GM10248 (cell line): ENCODE results near the gene ECT2L.

Source experiments
- CTCF ChIA-PET: fragments of 300-600 bp; sonication (Branson Sonifier 250); formaldehyde crosslinking; extraction: SDS; loops from one replicate; lab custom pipeline; 2021; ENCODE audit warnings: antibody characterized with exemption; lab: Yijun Ruan, JAX
- POLR2A ChIA-PET: fragments of 350-650 bp; sonication (Branson Sonifier 250); formaldehyde crosslinking; extraction: SDS; loops from one replicate; lab custom pipeline; 2020; ENCODE audit warnings: antibody characterized with exemption; lab: Yijun Ruan, JAX
- DNase-seq: peaks from one replicate; pipeline ENCODE4 v3.0.0; 2012; ENCODE audit errors: extremely low spot score
- CTCF ChIP-seq: IDR thresholded peaks from 2 replicates; pipeline ENCODE4 v1.5.1; 2012; ENCODE audit warnings: mild to moderate bottlenecking, low read depth; ENCODE audit errors: extremely low read depth, missing control alignments, control extremely low read depth

Gene ECT2L

DNA sequence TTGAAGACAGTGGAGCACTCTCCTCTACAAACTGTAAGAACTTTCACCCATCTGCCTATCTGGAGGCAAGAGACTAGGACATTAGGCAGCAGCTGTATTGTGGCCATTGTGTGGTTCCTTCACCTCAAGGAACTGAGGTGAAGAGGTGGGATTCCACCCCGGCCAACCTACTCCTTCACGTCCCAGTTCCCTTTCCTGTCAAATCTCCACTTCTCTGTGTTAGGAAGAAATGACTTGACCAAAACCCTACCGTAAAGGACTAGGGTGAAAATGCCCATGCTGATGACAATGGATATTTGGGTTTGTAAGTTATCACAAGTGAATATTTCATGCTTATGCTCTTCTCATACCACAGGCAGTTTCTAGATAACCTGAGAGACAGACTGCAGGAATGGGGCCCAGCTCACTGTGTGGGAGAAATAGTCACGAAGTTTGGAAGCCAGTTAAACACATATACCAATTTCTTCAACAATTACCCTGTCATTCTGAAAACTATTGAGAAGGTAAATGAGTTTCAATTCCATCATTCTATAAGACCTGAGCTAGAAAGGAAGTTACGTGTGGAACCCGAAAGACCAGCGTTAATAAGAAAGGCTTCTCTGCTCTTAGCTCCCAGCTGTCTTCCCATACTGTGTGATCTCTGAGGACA lies 86.6 kb downstream of the ECT2L start:
- POLR2A ChIA-PET, result interaction anchor here (1.5 kb wide), 1 partner anchor 11 kb away, joined by 5 read pairs; no protein-coding TSS in a partner anchor
- no peak for TF ChIP-seq CTCF
- CTCF ChIA-PET, result interaction anchor here (1.0 to 3.7 kb wide), 8 partner anchors 9 to 105 kb away, joined by 3 to 20 read pairs (median 4); no protein-coding TSS in a partner anchor
- peak; percentile 52 for DNase-seq

- no peak for TF ChIP-seq CTCF
- CTCF ChIA-PET, result no interaction called here
- no peak for DNase-seq
- POLR2A ChIA-PET, result no interaction called here
Observed at GRCh38 chr6:138885156-138885819, 89.4 kb downstream of the ECT2L start.

DNA sequence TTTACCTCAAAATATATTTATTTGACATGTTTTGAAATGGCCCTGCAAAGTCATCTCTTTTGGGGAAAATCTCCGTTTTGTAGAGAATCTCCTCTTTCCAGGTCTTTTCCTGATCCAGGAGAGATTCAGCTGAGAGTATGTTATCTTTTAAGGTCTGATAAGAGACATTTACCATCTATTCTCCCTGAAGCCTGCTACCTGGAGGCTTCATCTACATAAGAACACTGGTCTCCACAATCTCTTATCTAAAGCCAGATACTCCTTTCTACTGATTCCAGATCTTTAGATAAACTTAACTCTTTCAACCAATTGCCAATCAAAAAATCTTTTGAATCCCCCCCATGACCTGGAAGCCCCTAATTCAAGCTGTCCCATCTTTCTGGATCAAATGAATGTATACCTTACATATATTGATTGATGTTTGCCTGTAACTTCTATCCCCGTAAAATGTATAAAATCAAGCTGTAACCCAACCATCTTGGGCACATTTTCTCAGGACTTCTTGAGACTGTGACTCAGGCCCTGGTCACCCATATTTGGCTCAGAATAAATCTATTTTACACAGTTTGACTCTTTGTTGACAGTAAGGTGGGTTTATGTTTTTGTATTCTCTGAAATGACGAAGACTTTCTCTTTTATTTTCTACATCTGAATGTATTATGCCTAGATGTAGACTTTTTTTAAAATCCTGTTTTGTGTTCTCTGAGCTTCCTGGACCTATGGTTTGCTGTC lies 95.5 kb downstream of the ECT2L start:
- POLR2A ChIA-PET, result no interaction called here
- no peak for DNase-seq
- CTCF ChIA-PET, result interaction anchor here (3.9 kb wide), 1 partner anchor 9 kb away, joined by 20 read pairs; no protein-coding TSS in a partner anchor
- TF ChIP-seq CTCF, result no peak

- POLR2A ChIA-PET, result no interaction called here
- DNase-seq, result no peak
- TF ChIP-seq CTCF, result no peak
- CTCF ChIA-PET, result interaction anchor here (1.5 kb wide), 2 partner anchors 22 to 81 kb away, joined by 4 read pairs; no protein-coding TSS in a partner anchor
Observed at GRCh38 chr6:138896104-138896756, 100.3 kb downstream of the ECT2L start.

- no peak for DNase-seq
- ChIA-PET CTCF (interaction anchor here (1.5 kb wide), 2 partner anchors 22 to 81 kb away, joined by 4 read pairs; no protein-coding TSS in a partner anchor), POLR2A (no interaction called here)
- TF ChIP-seq CTCF, result no peak
Observed at GRCh38 chr6:138897031-138897430, 101.1 kb downstream of the ECT2L start.

DNA sequence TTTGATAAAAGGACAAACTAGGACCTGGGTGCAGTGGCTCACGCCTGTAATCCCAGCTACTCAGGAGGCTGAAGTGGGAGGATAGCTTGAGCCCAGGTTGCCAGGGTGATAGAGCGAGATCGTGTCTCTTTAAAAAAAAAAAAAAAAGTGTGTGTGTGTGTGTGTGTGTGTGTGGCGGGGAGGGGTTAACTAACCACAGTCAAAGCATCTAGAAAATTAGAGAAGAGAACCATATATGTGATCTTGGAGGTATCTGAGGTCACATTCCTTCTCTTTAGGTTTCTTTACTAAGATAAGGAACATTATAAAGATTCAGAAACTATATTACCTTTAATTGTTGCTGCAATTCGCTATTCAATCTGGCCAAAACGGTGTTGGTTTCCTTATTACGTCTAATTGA lies 111.3 kb downstream of the ECT2L start:
- POLR2A ChIA-PET, result no interaction called here

More for the DNA sequence above, 111.3 kb downstream of the ECT2L start:
- no peak for TF ChIP-seq CTCF
- CTCF ChIA-PET, result interaction anchor here (0.8 to 1.9 kb wide), 3 partner anchors 14 to 40 kb away, joined by 3 to 8 read pairs (median 3); no protein-coding TSS in a partner anchor
- no peak for DNase-seq
